BJ (cell line): Measurements from ENCODE around the gene ASXL2. TPM values are rescaled to one million over a fixed set of nuclear protein-coding genes. Genes with fewer than 3 reads are reported as not detected.

ENCODE experiments used
- CTCF ChIA-PET: fragments of 350-600 bp; formaldehyde crosslinking; extraction: SDS; loops from one replicate; lab custom pipeline; 2021; ENCODE audit warnings: antibody characterized with exemption, inconsistent platforms; lab: Yijun Ruan, JAX
- POLR2A ChIA-PET: fragments of 300-600 bp; sonication (Branson Sonifier 250); formaldehyde crosslinking; extraction: SDS; loops from one replicate; lab custom pipeline; 2021; ENCODE audit warnings: antibody characterized with exemption; lab: Charles Lee
- DNase-seq: peaks from one replicate; pipeline ENCODE4 v3.0.0-alpha.2; 2011; ENCODE audit warnings: low read depth
- H3K27me3 ChIP-seq: 2 replicates; pipeline ENCODE4 v1.6.0; 2011; ENCODE audit warnings: low read length; ENCODE audit not compliant: control insufficient read depth, insufficient read depth
- H3K36me3 ChIP-seq: 2 replicates; pipeline ENCODE4 v1.5.1; 2011; ENCODE audit warnings: low read length; ENCODE audit not compliant: control insufficient read depth, insufficient read depth
- H3K4me3 ChIP-seq: 2 replicates; pipeline ENCODE4 v1.5.1; 2011; ENCODE audit warnings: low read depth, mild to moderate bottlenecking, control low read depth, low read length
- CTCF ChIP-seq: IDR thresholded peaks from 2 replicates; pipeline ENCODE4 v1.5.1; 2011; ENCODE audit warnings: low read depth, mild to moderate bottlenecking, control low read depth, inconsistent platforms, low read length, moderate library complexity; ENCODE audit not compliant: insufficient read depth
- polyA plus RNA-seq: library from polyadenylated mRNA; depleted of rRNA; stranded (reverse); fragments of >200 nt; gene quantifications from 2 replicates; pipeline ENCODE4 v1.2.3, GENCODE V29; 2011

ASXL2 gene
- polyA plus RNA-seq, 1 experiment: 11.9 TPM

- no peaks in the 10 kb centered on the region; the same call in 1 of the 2 replicates for H3K36me3 ChIP-seq
- no peak for TF ChIP-seq CTCF
- no peaks in the 10 kb centered on the region for H3K27me3 ChIP-seq
- CTCF ChIA-PET: no interaction called here
- no peak overlapping the region for H3K4me3 ChIP-seq
- POLR2A ChIA-PET: no interaction called here
- DNase-seq: no peak
These were observed 91.3 kb downstream of the ASXL2 start for GRCh38 chr2:25787020-25787419.

GRCh38 chr2:25784404-25784803 lies 93.9 kb downstream of the ASXL2 start:
- no peaks in the 10 kb centered on the region for H3K27me3 ChIP-seq
- H3K4me3 ChIP-seq: no peak overlapping the region
- no peaks in the 10 kb centered on the region; the same call in 1 of the 2 replicates for H3K36me3 ChIP-seq
- DNase-seq: no peak
- CTCF ChIA-PET: no interaction called here
- POLR2A ChIA-PET: interaction anchor here (0.6 kb wide), 1 partner anchor 41 kb away, joined by 3 read pairs; no protein-coding TSS in a partner anchor
- TF ChIP-seq CTCF: no peak

GRCh38 chr2:25777077-25777476 lies 101.2 kb downstream of the ASXL2 start:
- Histone ChIP-seq H3K27me3 (no peaks in the 10 kb centered on the region), H3K4me3 (no peak overlapping the region), H3K36me3 (no peaks in the 10 kb centered on the region)
- no peak for TF ChIP-seq CTCF
- CTCF ChIA-PET: interaction anchor here (0.6 kb wide), 2 partner anchors 10 to 18 kb away, joined by 3 read pairs; no protein-coding TSS in a partner anchor
- no peak for DNase-seq
- POLR2A ChIA-PET: no interaction called here

GRCh38 chr2:25772078-25772477 lies 106.2 kb downstream of the ASXL2 start:
- no peaks in the 10 kb centered on the region for H3K27me3 ChIP-seq
- TF ChIP-seq CTCF: no peak
- no peak for DNase-seq
- ChIA-PET POLR2A (no interaction called here), CTCF (no interaction called here)
- H3K4me3 ChIP-seq: no peak overlapping the region
- H3K36me3 ChIP-seq: peaks cover 5% of the 10 kb centered on the region

GRCh38 chr2:25763575-25763974 lies 114.7 kb downstream of the ASXL2 start:
- no peak for DNase-seq
- no peaks in the 10 kb centered on the region for H3K27me3 ChIP-seq
- peaks cover 5% of the 10 kb centered on the region for H3K36me3 ChIP-seq
- ChIA-PET POLR2A (no interaction called here), CTCF (no interaction called here)
- no peak for TF ChIP-seq CTCF
- no peak overlapping the region for H3K4me3 ChIP-seq
